GM20000 (cell line): ENCODE results near the gene EBLN2.

Experiments
- DNase-seq: peaks from one replicate; pipeline ENCODE4 v3.0.0; 2012; ENCODE audit warnings: low spot score
- TF ChIP-seq, protein P1 (sequence below): IDR thresholded peaks from 2 replicates; pipeline ENCODE4 v1.5.1; 2012; ENCODE audit warnings: mild to moderate bottlenecking, control low read depth; ENCODE audit errors: extremely low read depth, missing control alignments

Gene EBLN2

DNA sequence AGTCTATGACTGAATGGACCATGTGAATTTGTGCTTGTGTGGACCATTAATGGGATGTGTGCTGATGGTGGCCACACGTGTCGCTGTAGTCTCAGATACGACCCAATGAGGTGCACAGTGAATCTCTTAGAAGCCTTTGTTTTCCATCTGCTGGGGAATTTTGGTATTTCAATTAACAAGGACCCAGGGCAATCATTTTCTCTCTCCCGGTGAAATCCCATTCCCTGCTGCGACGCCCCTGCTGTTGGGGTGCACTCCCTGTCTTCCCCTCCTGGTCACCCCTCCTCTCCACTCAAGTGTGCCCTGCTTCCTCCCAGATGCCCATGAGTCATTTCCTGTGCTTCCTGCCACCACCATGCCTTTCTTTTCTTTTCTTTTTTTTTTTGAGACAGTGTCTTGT is 32.7 kb downstream of the EBLN2 start:
- TF ChIP-seq, protein P1, sequence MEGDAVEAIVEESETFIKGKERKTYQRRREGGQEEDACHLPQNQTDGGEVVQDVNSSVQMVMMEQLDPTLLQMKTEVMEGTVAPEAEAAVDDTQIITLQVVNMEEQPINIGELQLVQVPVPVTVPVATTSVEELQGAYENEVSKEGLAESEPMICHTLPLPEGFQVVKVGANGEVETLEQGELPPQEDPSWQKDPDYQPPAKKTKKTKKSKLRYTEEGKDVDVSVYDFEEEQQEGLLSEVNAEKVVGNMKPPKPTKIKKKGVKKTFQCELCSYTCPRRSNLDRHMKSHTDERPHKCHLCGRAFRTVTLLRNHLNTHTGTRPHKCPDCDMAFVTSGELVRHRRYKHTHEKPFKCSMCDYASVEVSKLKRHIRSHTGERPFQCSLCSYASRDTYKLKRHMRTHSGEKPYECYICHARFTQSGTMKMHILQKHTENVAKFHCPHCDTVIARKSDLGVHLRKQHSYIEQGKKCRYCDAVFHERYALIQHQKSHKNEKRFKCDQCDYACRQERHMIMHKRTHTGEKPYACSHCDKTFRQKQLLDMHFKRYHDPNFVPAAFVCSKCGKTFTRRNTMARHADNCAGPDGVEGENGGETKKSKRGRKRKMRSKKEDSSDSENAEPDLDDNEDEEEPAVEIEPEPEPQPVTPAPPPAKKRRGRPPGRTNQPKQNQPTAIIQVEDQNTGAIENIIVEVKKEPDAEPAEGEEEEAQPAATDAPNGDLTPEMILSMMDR = no peak
- DNase-seq = no peak

DNA sequence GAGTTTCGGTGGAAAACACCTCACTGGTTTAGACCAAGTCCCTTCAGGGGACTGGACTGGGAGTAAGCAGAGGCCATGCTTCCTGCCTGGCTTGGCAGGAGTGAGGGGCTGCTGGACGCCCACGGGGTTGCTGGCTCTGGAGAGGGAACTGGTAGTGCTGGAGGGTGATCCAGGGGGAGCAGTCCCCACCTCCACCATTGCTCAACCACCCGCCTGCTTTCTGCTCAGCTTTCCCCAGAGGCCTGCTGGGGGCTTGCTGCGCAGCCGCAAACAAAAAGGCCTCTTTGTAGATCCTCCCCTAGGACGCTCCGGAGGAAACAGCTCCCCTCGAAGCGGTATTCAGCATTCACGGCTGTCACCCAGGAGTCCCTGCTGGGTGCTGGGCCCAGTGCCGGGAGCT is 33.5 kb downstream of the EBLN2 start:
- DNase-seq = no peak

DNA sequence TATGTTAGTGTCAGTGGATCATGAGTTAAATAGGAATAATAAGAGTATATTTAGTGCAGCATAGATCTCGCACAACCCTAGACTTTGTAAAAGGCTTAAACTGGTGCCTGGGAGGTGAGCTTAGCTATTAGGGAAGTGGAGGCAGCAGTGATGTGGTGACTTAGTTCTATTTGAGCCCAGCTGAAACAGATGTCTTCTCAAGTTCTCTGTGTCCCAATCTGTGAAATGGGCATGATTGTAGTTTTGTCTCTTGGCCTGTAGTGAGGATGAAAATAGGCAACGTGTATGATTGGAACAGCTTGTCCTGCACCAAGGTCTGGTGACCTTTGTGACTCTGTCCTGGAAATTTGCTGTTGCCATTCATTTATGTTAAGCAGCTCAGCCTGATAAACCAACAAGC is 34.7 kb downstream of the EBLN2 start:
- DNase-seq = no peak
- TF ChIP-seq, protein P1 = no peak

More for the DNA sequence above, 33.5 kb downstream of the EBLN2 start:
- TF ChIP-seq, protein P1 = no peak

DNA sequence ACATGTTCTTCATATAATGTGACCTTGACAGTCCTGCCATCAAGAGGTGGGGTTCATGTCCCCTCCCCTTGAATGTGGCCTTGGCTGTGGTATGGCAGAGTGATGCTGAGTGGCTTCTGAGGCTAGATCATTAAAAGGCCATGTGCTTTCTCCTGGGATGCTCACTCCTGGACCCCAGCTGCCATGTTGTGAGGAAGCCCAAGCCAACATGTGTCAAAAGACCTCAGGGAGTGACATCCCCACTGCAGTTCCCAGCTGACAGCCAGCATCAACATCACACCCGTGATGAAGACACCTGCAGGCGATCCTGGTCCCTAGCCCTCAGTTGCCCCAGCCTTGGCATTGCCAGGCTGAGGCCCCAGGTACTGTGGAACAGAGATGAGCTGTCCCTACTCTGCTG is 36.6 kb downstream of the EBLN2 start:
- no peak for DNase-seq
- TF ChIP-seq, protein P1 = no peak

DNA sequence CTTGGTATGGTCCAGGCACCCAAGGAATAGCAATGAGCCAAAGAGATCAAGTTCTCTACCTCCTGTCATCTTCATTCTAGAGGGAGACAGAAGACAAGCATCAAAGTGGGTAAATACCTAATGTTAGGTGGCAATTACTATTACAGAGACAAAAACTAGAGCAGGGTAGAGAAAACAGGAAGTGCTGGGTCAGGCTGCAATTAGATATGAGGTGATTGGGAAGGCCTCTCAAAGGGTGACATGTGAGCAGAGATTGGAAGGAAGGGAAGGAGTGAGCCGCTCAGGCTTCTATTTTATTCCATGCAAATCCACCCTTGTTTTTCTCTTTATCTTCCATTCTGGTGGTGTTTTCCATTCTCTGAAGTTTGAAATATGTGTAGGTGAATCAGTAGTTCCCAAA is 37.4 kb downstream of the EBLN2 start:
- no peak for DNase-seq
- TF ChIP-seq, protein P1 = no peak

DNA sequence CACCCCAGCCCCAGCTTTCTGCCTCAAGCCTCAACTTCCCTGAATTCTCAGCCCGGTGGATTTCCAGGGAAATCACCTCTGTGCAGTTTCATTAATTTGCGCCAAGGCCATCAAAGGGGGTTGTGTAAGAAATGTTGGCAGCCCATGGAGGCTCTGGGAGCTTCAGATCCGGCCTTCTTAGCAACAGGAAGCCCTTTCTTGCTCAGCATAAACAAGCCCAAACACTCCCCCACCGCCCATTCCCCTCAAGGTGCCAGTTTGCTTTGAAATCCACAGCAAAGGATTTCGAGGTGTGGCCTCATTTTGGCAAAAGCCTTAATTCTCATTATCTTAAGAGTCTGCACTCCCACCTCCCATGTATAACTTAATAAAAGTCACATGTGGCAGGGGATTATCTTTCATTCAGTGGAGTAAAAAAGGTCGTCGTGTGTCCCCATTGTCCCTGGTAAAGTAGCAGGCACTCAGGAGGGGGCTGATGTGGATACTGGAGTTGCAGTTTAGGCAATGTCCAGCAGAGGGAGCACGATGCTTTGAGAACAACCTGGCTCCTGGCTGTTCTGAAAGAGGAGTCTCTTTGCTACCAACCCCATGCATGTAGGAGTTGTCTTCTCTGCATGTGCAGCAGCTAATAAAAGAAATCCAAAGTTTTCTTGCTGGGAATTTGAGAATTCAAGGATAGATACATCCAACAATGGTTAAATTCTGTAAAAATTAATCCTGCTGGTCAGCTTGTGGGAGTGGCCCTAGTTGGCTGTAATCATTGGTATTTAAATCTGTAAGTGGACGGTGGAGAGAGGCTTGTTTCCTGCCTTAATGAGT is 39.5 kb downstream of the EBLN2 start:
- DNase-seq = peak; percentile 83
- TF ChIP-seq, protein P1 = peak; percentile 71

DNA sequence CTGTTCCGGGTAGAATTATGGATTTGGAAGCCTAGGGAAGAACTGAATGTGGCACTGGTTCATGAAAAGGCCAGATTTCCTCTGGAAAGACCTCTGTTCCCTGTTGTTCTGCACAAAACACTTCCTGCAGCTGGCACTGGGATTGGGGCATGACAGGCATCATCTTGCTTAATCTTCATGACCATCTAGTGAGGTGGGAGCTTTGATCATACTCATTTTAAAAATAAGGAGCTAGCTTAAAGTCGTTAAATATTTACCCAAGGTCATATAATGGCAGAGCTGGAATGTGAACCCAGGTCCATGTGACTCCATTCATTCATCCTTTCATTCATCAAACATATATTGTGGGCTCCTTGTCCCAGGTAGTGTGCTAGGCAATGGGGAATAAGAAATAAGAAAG is 40.4 kb downstream of the EBLN2 start:
- DNase-seq = no peak
- TF ChIP-seq, protein P1 = no peak
